GM11168 (cell line): Measurements from ENCODE around the gene SLIT2.

ENCODE experiments used
- in situ Hi-C: fragments of 300-500 bp; cut with MboI; formaldehyde crosslinking; loops from one replicate; pipeline ENCODE4 v1.12.0; 2022; ENCODE audit warnings: low sequenced_read_pairs; ENCODE audit not compliant: unreplicated experiment

The SLIT2 gene

DNA sequence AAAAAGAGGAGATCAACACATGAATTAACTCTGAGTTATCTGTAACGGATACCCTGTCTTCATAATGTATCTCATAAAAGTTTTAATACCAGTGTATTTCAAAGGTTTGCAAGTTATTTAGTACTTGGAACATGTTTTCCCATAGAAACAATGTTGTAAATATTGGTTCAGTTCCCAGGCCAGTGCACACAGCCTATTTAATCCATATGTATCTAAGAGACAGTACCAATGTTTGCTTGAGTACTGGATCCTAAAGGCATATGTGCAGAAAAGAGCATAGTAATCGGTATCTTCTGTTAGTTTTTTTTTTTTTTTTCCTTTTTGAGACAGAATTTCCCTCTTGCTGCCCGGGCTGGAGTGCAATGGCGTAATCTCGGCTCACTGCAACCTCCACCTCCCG, 46.1 kb downstream of the SLIT2 start:
- in situ Hi-C loops = no loop called here

DNA sequence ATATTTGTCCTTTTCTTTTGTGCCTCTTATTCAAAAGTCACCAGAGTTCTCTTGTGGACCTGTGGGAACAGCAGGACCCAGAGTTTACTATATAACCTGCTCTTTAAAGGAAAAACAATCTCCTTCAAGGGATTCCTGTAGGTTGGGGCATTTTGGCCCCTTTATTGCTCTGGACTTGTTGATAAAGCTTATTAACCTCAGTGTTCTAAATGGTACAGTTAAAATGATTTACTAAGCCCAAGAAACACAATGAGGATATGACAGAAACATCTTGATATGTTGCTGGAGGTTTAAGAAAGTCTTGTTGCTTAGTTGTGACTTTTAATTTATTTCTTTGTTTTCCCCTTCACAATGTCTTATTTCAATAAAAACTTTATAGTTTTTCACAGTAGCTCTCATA, 46.8 kb downstream of the SLIT2 start:
- in situ Hi-C loops = no loop called here

DNA sequence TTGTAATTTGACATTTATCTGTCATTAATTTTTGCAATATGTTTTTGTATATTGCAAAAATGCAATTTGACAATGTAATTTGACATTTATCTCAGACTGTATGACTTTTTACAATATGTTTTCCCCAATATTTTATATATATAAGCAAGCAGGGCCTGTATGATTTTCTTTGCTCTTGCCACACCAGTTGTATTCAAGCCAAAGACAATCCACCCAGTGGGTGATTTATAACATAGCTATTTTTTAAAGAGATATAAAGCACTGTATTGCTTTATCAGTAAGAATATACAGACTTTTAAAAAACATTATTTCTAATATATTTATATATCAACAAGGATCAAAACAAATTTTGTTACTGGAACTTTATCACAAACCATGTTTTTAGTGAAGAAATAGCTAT, 47.3 kb downstream of the SLIT2 start:
- in situ Hi-C loops = no loop called here

DNA sequence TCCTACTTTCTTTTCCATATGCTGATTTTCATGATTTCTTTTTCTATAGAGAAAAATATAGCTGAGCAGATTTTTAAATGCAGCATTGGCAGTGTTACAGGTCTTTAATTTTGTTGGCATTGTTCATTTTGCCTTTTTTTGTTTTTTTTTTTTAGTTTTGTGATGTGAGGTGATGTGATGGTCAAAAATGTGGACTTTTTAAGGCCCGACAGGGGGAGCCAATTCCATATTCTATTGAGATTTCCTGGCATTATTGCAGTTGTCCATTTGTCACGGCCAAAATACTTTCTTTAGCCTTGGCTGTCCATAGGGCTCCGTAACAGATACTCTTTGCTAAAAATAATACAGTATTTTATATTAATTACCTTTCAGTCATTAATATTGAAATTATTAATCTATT, 47.8 kb downstream of the SLIT2 start:
- in situ Hi-C loops = no loop called here

DNA sequence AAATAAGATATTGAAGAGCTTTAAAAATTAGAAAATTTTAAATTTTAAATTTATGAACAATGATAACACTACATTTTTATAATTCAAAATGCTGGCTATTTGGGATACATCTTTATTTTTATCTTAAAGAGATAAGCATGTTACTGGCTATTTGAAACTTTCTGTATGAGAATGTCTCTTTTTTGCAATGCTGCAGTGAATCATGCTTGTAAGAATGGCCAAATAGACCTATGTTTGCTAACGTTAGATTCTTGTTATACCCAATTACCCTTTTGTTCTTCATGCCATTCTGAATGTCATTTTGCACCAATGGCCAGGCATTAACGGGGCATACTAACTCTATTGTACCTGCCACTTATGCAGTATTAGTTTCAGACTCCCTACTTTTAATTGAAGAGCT, 49.5 kb downstream of the SLIT2 start:
- in situ Hi-C loops = no loop called here
